Measurements from ENCODE around the gene TEAD1. TPM values are rescaled to one million over a fixed set of nuclear protein-coding genes. Genes with fewer than 3 reads are reported as not detected.

Gene TEAD1
- total and polyA plus RNA-seq, 4 donors: 9.1 to 38.4 (median 10.7) TPM

DNA sequence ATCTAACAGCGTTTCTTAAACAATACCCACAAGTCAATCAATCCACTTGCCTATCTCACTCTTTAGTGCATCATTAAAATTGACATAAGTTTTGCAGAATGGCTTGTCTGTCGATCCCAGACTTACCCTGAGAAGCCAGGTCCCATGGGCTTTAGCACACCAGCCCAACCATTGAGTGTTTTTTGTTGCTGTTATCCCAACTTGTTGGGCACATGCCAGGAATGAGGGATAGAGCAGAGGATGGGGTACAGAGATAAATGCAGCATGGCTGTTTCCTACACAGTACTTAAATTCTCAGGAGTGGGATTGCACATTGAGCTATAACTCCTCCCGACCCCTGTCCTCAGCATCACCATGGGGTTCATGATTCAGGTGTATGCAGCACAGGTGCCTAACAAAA lies 270.7 kb downstream of the TEAD1 start:
- TF ChIP-seq RXRA (IDR thresholded peaks at IDR 0.05): no peak
- TF ChIP-seq FOXA1 (IDR thresholded peaks at IDR 0.05): no peak
- no peak for TF ChIP-seq EGR1 (IDR thresholded peaks at IDR 0.05; ENCODE audit: low read depth in 2 of 2)
- H3K9ac ChIP-seq (ENCODE audit: low read depth in 1 of 2, low read length in 2 of 2): no peak overlapping the region
- H3K4me1 ChIP-seq (ENCODE audit: control insufficient read depth in 4 of 4, insufficient read depth in 4 of 4, low read length in 3 of 4): no peaks in the 10 kb centered on the region
- H3K4me3 ChIP-seq (ENCODE audit: low read depth in 1 of 3, low read length in 3 of 3): no peak overlapping the region
- peaks cover 0 to 1% (median 0%) of the 10 kb centered on the region in 4 donors for H3K9me3 ChIP-seq (ENCODE audit: control insufficient read depth in 4 of 4, low read length in 3 of 4)
- H3K36me3 ChIP-seq (ENCODE audit: control insufficient read depth in 4 of 4, insufficient read depth in 3 of 4, low read depth in 1 of 4, low read length in 3 of 4): peaks cover 3 to 27% (median 12%) of the 10 kb centered on the region in 4 donors
- no peaks in the 10 kb centered on the region for H3K27me3 ChIP-seq (ENCODE audit: control insufficient read depth in 4 of 4, insufficient read depth in 4 of 4, low read length in 3 of 4)
- no peak overlapping the region for H3K27ac ChIP-seq (ENCODE audit: low read depth in 1 of 2, low read length in 2 of 2)
- no peak for DNase-seq (ENCODE audit: low spot score)
- WGBS: 92% methylated on average over 3 of the region's 3 CpGs

DNA sequence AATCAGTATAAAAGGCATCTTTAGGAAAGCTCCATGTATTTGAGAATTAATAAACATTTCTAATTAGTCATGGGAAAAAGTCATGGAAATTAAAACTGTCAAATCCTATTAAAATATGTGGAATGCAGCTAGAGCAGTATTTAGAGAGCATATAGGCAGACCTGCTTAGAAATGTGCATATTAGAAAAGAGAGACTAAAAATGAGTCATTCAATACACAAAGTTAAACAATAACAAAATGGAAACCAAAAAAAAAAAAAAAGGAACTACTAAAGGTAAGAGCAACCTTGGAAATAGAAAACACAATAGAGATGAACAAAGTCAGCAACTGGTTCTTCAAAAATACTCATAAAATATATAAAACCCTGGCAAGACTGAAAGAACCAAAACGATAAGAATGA lies 275.2 kb downstream of the TEAD1 start:
- H3K9me3 ChIP-seq (ENCODE audit: control insufficient read depth in 4 of 4, low read length in 3 of 4): peaks cover 0 to 11% (median 2%) of the 10 kb centered on the region in 4 donors
- 89% methylated on average over 1 of the region's 1 CpG for WGBS
- TF ChIP-seq YY1 (IDR thresholded peaks at IDR 0.05): no peak
- TF ChIP-seq RAD21 (IDR thresholded peaks at IDR 0.05): no peak
- no peak for TF ChIP-seq FOXA1 (IDR thresholded peaks at IDR 0.05)
- TF ChIP-seq, protein P1, sequence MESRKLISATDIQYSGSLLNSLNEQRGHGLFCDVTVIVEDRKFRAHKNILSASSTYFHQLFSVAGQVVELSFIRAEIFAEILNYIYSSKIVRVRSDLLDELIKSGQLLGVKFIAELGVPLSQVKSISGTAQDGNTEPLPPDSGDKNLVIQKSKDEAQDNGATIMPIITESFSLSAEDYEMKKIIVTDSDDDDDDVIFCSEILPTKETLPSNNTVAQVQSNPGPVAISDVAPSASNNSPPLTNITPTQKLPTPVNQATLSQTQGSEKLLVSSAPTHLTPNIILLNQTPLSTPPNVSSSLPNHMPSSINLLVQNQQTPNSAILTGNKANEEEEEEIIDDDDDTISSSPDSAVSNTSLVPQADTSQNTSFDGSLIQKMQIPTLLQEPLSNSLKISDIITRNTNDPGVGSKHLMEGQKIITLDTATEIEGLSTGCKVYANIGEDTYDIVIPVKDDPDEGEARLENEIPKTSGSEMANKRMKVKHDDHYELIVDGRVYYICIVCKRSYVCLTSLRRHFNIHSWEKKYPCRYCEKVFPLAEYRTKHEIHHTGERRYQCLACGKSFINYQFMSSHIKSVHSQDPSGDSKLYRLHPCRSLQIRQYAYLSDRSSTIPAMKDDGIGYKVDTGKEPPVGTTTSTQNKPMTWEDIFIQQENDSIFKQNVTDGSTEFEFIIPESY (IDR thresholded peaks at IDR 0.05): no peak
- no peak for TF ChIP-seq HNF4G (IDR thresholded peaks at IDR 0.05)
- TF ChIP-seq, protein P2, sequence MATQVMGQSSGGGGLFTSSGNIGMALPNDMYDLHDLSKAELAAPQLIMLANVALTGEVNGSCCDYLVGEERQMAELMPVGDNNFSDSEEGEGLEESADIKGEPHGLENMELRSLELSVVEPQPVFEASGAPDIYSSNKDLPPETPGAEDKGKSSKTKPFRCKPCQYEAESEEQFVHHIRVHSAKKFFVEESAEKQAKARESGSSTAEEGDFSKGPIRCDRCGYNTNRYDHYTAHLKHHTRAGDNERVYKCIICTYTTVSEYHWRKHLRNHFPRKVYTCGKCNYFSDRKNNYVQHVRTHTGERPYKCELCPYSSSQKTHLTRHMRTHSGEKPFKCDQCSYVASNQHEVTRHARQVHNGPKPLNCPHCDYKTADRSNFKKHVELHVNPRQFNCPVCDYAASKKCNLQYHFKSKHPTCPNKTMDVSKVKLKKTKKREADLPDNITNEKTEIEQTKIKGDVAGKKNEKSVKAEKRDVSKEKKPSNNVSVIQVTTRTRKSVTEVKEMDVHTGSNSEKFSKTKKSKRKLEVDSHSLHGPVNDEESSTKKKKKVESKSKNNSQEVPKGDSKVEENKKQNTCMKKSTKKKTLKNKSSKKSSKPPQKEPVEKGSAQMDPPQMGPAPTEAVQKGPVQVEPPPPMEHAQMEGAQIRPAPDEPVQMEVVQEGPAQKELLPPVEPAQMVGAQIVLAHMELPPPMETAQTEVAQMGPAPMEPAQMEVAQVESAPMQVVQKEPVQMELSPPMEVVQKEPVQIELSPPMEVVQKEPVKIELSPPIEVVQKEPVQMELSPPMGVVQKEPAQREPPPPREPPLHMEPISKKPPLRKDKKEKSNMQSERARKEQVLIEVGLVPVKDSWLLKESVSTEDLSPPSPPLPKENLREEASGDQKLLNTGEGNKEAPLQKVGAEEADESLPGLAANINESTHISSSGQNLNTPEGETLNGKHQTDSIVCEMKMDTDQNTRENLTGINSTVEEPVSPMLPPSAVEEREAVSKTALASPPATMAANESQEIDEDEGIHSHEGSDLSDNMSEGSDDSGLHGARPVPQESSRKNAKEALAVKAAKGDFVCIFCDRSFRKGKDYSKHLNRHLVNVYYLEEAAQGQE (IDR thresholded peaks at IDR 0.05): no peak
- no peak for TF ChIP-seq FOXA2 (IDR thresholded peaks at IDR 0.05)
- no peak for TF ChIP-seq HNF4A (conservative IDR thresholded peaks at IDR 0.05)
- TF ChIP-seq SP1 (IDR thresholded peaks at IDR 0.05): no peak
- TF ChIP-seq GABPA (IDR thresholded peaks at IDR 0.05 in 1 of 2, conservative IDR thresholded peaks at IDR 0.05 in 1 of 2): no peak
- no peak for TF ChIP-seq NR2F2 (IDR thresholded peaks at IDR 0.05)
- no peak for TF ChIP-seq RXRA (IDR thresholded peaks at IDR 0.05)
- TF ChIP-seq, protein P3, sequence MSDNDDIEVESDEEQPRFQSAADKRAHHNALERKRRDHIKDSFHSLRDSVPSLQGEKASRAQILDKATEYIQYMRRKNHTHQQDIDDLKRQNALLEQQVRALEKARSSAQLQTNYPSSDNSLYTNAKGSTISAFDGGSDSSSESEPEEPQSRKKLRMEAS (IDR thresholded peaks at IDR 0.05): no peak
- TF ChIP-seq, protein P4, sequence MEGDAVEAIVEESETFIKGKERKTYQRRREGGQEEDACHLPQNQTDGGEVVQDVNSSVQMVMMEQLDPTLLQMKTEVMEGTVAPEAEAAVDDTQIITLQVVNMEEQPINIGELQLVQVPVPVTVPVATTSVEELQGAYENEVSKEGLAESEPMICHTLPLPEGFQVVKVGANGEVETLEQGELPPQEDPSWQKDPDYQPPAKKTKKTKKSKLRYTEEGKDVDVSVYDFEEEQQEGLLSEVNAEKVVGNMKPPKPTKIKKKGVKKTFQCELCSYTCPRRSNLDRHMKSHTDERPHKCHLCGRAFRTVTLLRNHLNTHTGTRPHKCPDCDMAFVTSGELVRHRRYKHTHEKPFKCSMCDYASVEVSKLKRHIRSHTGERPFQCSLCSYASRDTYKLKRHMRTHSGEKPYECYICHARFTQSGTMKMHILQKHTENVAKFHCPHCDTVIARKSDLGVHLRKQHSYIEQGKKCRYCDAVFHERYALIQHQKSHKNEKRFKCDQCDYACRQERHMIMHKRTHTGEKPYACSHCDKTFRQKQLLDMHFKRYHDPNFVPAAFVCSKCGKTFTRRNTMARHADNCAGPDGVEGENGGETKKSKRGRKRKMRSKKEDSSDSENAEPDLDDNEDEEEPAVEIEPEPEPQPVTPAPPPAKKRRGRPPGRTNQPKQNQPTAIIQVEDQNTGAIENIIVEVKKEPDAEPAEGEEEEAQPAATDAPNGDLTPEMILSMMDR (IDR thresholded peaks at IDR 0.05; ENCODE audit: low read depth, low read length, missing input control): no peak
- TF ChIP-seq EGR1 (IDR thresholded peaks at IDR 0.05; ENCODE audit: low read depth in 2 of 2): no peak
- TF ChIP-seq JUND (IDR thresholded peaks at IDR 0.05): no peak
- no peak overlapping the region for H3K4me3 ChIP-seq (ENCODE audit: low read depth in 1 of 3, low read length in 3 of 3)
- no peak overlapping the region for H3K27ac ChIP-seq (ENCODE audit: low read depth in 1 of 2, low read length in 2 of 2)
- no peak overlapping the region for H3K9ac ChIP-seq (ENCODE audit: low read depth in 1 of 2, low read length in 2 of 2)
- H3K4me1 ChIP-seq (ENCODE audit: control insufficient read depth in 4 of 4, insufficient read depth in 4 of 4, low read length in 3 of 4): no peaks in the 10 kb centered on the region
- no peak for DNase-seq (ENCODE audit: low spot score)
- no peaks in the 10 kb centered on the region for H3K27me3 ChIP-seq (ENCODE audit: control insufficient read depth in 4 of 4, insufficient read depth in 4 of 4, low read length in 3 of 4)
- no peaks in the 10 kb centered on the region for H3K36me3 ChIP-seq (ENCODE audit: control insufficient read depth in 4 of 4, insufficient read depth in 3 of 4, low read depth in 1 of 4, low read length in 3 of 4)

Data from liver (tissue), 9 donors.